Nephron progenitor cell (in vitro differentiated cells): ENCODE measurements around the gene ANK2.
A peak's percentile ranks its signal among the peaks of the same experiment; 100 is the strongest.

Experiments
- DNase-seq: peaks from one replicate; pipeline ENCODE4 v3.0.0; 2021
- H3K27ac Mint-ChIP-seq: 2 replicates; pipeline ENCODE4 v1.8.0; 2021; ENCODE audit warnings: mild to moderate bottlenecking, moderate library complexity, mixed read lengths
- H3K27me3 Mint-ChIP-seq: 2 replicates; pipeline ENCODE4 v1.8.0; 2021; ENCODE audit warnings: mild to moderate bottlenecking, low read depth, mixed read lengths; ENCODE audit not compliant: poor library complexity
- H3K36me3 Mint-ChIP-seq: 2 replicates; pipeline ENCODE4 v1.8.0; 2021; ENCODE audit warnings: low read depth, mixed read lengths
- H3K4me1 Mint-ChIP-seq: 2 replicates; pipeline ENCODE4 v1.8.0; 2021; ENCODE audit warnings: mixed read lengths
- H3K4me3 Mint-ChIP-seq: 2 replicates; pipeline ENCODE4 v1.8.0; 2021; ENCODE audit warnings: mild to moderate bottlenecking, moderate library complexity, mixed read lengths
- H3K9me3 Mint-ChIP-seq: 2 replicates; pipeline ENCODE4 v1.8.0; 2021; ENCODE audit warnings: mild to moderate bottlenecking, moderate library complexity, mixed read lengths
- CTCF ChIP-seq: fragments of 200-600 bp; sonication (generic); IDR thresholded peaks from 2 replicates; pipeline ENCODE4 v1.5.0; 2021; ENCODE audit warnings: antibody characterized with exemption

ANK2 gene

GRCh38 chr4:113170115-113170804 is 120.8 kb downstream of the ANK2 start:
- H3K36me3 Mint-ChIP-seq, result no peaks in the 10 kb centered on the region
- H3K27me3 Mint-ChIP-seq, result no peaks in the 10 kb centered on the region
- no peak overlapping the region for H3K4me3 Mint-ChIP-seq
- peak overlapping the region; percentile 40 for H3K27ac Mint-ChIP-seq
- no peak for DNase-seq
- H3K9me3 Mint-ChIP-seq, result no peaks in the 10 kb centered on the region
- TF ChIP-seq CTCF, result no peak
- peaks cover 21% of the 10 kb centered on the region for H3K4me1 Mint-ChIP-seq

GRCh38 chr4:113170805-113171468 is 121.5 kb downstream of the ANK2 start:
- Mint-ChIP-seq H3K27ac (peak overlapping the region; percentile 40), H3K4me1 (peaks cover 21% of the 10 kb centered on the region), H3K4me3 (no peak overlapping the region), H3K9me3 (no peaks in the 10 kb centered on the region), H3K27me3 (no peaks in the 10 kb centered on the region), H3K36me3 (no peaks in the 10 kb centered on the region)
- no peak for DNase-seq
- TF ChIP-seq CTCF, result no peak

- no peaks in the 10 kb centered on the region for H3K27me3 Mint-ChIP-seq
- no peaks in the 10 kb centered on the region for H3K36me3 Mint-ChIP-seq
- no peak overlapping the region for H3K4me3 Mint-ChIP-seq
- H3K27ac Mint-ChIP-seq, result no peak overlapping the region
- no peak for DNase-seq
- peaks cover 21% of the 10 kb centered on the region for H3K4me1 Mint-ChIP-seq
- H3K9me3 Mint-ChIP-seq, result no peaks in the 10 kb centered on the region
- no peak for TF ChIP-seq CTCF
Observed at GRCh38 chr4:113173126-113173792, 123.8 kb downstream of the ANK2 start.

DNA sequence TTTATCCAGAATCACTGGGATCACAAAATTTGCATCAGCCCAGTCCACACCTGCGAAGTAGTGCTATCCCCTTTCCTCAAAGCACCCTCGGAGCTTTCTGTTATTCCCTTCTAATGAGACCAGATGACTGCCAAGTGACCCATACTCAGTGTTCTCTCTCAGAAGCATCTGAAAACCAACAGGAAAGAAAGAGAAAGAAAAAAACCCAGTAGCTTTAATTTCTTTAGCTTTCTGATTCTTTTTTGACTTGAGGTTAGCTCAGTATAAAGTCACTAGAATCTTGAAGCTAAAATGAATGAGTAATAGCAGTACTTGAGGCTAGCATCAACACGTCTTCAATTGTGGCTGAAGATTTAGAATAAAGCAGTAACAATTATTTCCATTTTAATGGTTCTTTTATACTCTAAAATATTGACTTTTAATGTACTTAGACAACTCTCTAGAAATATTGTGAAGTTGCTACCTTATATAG is 124.4 kb downstream of the ANK2 start:
- peaks cover 17% of the 10 kb centered on the region for H3K4me1 Mint-ChIP-seq
- DNase-seq, result no peak
- no peak overlapping the region for H3K4me3 Mint-ChIP-seq
- peak overlapping the region; percentile 58 for H3K27ac Mint-ChIP-seq
- H3K27me3 Mint-ChIP-seq, result no peaks in the 10 kb centered on the region
- no peaks in the 10 kb centered on the region for H3K9me3 Mint-ChIP-seq
- no peaks in the 10 kb centered on the region for H3K36me3 Mint-ChIP-seq
- no peak for TF ChIP-seq CTCF

DNA sequence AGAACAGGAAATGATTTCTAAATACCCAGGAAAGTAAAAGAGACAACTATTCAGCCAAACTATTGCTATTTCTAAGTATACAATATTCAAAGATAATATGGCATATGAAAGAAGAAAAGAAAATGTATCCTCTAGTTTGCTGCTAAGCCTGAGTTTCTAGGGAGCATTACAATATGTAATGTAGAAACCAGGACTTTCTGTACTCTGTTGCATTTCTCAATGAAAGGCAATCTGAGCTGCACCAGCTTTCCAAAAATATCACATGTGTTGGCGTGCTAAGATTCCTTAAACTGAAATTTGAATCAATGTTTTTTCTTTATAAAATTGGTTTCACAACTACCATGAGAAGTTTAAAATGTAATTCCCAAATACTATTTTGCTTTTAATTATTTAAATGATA is 129.6 kb downstream of the ANK2 start:
- no peak overlapping the region for H3K27ac Mint-ChIP-seq
- no peak overlapping the region for H3K4me3 Mint-ChIP-seq
- DNase-seq, result no peak
- H3K4me1 Mint-ChIP-seq, result no peaks in the 10 kb centered on the region
- no peak for TF ChIP-seq CTCF
- no peaks in the 10 kb centered on the region for H3K27me3 Mint-ChIP-seq
- no peaks in the 10 kb centered on the region for H3K36me3 Mint-ChIP-seq
- H3K9me3 Mint-ChIP-seq, result no peaks in the 10 kb centered on the region
